ENCODE data around the gene PDSS2.
"Not testable (repeated sequence)": the region's sequence is repeated elsewhere in the genome, so short reads cannot be mapped to it uniquely, and the experiment has no call there.

PDSS2 gene

GRCh38 chr6:107173779-107174178, 285.6 kb downstream of the PDSS2 start:
- in situ Hi-C loops (cut with MboI; ENCODE audit: low sequenced_read_pairs, unreplicated experiment) = no loop called here
- no peak for DNase-seq (ENCODE audit: low spot score)
- no peak for TF ChIP-seq CTCF (IDR thresholded peaks at IDR 0.05; ENCODE audit: borderline replicate concordance, control extremely low read depth, extremely low read depth, insufficient read depth, missing control alignments)

DNA sequence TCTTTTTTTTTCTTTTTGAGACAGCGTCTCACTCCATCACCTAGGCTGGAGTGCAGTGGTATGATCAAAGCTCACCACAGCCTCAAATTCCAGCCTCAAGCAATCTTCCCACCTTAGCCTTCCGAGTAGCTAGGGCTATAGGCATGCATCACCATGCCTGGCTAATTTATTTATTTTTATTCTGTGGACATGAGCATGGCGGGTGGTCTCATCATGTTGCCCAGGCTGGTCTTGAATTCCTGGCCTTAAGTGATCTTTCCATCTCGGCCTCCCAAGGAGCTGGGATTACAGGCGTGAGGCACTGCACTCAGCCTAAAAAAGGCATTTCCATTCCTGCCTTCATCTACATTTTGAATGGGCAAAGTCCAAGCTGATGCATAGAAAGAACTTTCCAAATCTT, 287.9 kb downstream of the PDSS2 start:
- DNase-seq (ENCODE audit: low spot score) = no peak
- in situ Hi-C loops (cut with MboI; ENCODE audit: low sequenced_read_pairs, unreplicated experiment) = no loop called here
- TF ChIP-seq CTCF (IDR thresholded peaks at IDR 0.05; ENCODE audit: borderline replicate concordance, control extremely low read depth, extremely low read depth, insufficient read depth, missing control alignments) = no peak

GRCh38 chr6:107164299-107164698, 295.1 kb downstream of the PDSS2 start:
- in situ Hi-C loops (cut with MboI; ENCODE audit: low sequenced_read_pairs, unreplicated experiment); DNase-seq (ENCODE audit: low spot score): not testable (repeated sequence)

DNA sequence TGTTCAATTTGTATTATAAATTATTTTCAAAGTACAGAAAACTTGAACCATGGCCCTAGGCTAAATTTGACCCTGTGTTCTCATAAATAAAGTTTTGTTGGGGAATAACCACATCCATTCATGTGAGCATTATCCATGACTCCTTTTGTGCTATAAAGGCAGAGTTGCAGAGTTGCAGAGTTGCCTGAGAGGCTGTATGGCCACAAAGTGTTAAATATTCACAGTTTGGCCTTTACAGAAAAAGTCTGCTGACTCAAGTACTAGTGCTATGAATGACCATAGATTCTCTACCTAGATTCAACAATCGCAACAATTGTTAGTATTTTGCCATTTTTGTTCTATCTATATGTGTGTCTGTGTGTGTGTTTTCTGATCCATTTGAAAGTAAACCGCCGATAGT, 297.8 kb downstream of the PDSS2 start:
- no peak for TF ChIP-seq CTCF (IDR thresholded peaks at IDR 0.05; ENCODE audit: borderline replicate concordance, control extremely low read depth, extremely low read depth, insufficient read depth, missing control alignments)
- no peak for DNase-seq (ENCODE audit: low spot score)
- in situ Hi-C loops (cut with MboI; ENCODE audit: low sequenced_read_pairs, unreplicated experiment) = no loop called here

DNA sequence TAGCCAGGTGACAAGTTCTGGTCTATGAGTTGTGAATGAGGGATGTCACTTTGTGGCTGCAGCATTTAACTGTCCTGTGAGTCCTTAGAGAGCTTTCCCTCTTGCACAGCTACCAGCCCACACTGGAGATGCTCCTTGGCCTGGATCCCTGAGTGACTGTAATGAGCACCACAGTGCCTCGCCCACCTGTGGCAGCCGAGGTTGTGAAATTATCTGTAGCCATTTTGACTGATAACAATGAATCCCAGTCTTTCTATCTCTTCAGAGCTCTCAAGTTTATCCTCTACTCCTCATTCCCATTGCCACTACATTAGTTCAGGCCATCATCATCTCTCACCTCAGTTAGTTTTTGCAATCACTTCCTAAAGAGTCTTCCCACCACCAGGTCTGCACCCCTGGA, 302.7 kb downstream of the PDSS2 start:
- in situ Hi-C loops (cut with MboI; ENCODE audit: low sequenced_read_pairs, unreplicated experiment) = no loop called here
- DNase-seq (ENCODE audit: low spot score) = no peak
- TF ChIP-seq CTCF (IDR thresholded peaks at IDR 0.05; ENCODE audit: borderline replicate concordance, control extremely low read depth, extremely low read depth, insufficient read depth, missing control alignments) = no peak

DNA sequence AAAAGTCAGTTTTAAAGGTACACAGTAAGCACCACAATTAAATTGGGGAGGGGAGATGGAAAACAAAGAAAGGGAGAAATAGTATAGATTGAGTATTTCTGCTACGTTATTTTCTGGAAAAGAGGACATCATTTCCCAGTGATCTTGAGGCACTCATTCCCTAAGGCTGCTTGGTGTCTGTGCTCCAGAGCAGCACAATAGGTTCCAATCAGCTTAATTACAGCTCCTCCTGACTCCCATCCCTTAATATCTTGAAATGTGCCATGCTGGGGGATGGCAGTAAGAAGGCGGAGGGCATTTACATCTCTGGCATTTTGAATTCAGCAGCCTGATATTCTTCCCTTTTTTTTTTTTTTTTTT, 304.6 kb downstream of the PDSS2 start:
- in situ Hi-C loops (cut with MboI; ENCODE audit: low sequenced_read_pairs, unreplicated experiment) = no loop called here
- no peak for DNase-seq (ENCODE audit: low spot score)
- no peak for TF ChIP-seq CTCF (IDR thresholded peaks at IDR 0.05; ENCODE audit: borderline replicate concordance, control extremely low read depth, extremely low read depth, insufficient read depth, missing control alignments)

DNA sequence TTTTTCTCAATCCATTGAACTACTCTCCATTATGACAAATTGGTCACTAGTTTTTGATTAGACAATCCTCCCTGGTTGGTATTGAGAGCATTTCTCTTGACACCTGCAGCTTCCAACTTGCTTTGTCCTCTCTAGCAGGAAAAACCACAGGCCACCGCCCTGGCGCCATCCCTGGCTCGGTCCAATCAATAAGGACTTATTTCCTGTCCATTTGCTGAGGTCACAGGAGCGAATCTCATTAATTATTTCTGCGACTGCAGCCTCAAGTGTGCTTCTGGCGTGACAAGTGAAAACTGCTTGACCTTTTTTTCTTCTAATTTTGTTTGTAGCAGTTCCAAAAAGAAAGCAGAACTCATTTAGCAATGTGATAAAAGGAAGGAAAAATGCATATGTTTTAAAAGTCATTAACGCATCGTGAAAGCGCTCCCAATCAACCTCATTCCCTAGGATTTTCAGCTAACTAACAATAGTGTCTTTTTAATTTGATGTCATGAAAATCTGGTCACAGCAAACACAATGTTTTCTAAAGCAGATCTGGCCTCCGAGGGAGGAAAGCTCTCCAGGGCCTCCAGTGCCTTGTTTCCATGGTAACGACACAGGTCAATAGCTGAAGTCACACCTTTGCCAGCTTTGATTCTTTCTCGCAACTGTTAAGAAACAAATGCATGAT, 305.1 kb downstream of the PDSS2 start:
- no peak for DNase-seq (ENCODE audit: low spot score)
- in situ Hi-C loops (cut with MboI; ENCODE audit: low sequenced_read_pairs, unreplicated experiment) = no loop called here
- TF ChIP-seq CTCF (IDR thresholded peaks at IDR 0.05; ENCODE audit: borderline replicate concordance, control extremely low read depth, extremely low read depth, insufficient read depth, missing control alignments) = no peak

All from GM13976 (cell line).